GM19328 (cell line): Measurements from ENCODE around the gene PTPN21.

Experiments used
- ATAC-seq: cut with Tn5 transposase; IDR thresholded peaks from one replicate; pipeline ENCODE4 v1.9.1; 2021; ENCODE audit warnings: mild to moderate bottlenecking, moderate library complexity; ENCODE audit not compliant: unreplicated experiment

Gene PTPN21

GRCh38 chr14:88473791-88474190, 81.0 kb downstream of the PTPN21 start:
- no peak for ATAC-seq

GRCh38 chr14:88470542-88471440, 84.0 kb downstream of the PTPN21 start:
- ATAC-seq, result no peak

GRCh38 chr14:88468406-88468805, 86.4 kb downstream of the PTPN21 start:
- no peak for ATAC-seq

GRCh38 chr14:88463318-88463717, 91.5 kb downstream of the PTPN21 start:
- no peak for ATAC-seq

- ATAC-seq, result no peak
Measured at GRCh38 chr14:88454886-88455285, 99.9 kb downstream of the PTPN21 start.

- no peak for ATAC-seq
Measured at GRCh38 chr14:88452231-88452630, 102.6 kb downstream of the PTPN21 start.

- ATAC-seq, result no peak
Measured at GRCh38 chr14:88439088-88439487, 115.7 kb downstream of the PTPN21 start.

- no peak for ATAC-seq
Measured at GRCh38 chr14:88437658-88438057, 117.1 kb downstream of the PTPN21 start.

GRCh38 chr14:88430976-88431375, 123.8 kb downstream of the PTPN21 start:
- ATAC-seq, result no peak

- no peak for ATAC-seq
Measured at GRCh38 chr14:88426271-88426670, 128.5 kb downstream of the PTPN21 start.

GRCh38 chr14:88424573-88424972, 130.2 kb downstream of the PTPN21 start:
- ATAC-seq, result no peak

GRCh38 chr14:88422919-88423650, 131.7 kb downstream of the PTPN21 start:
- ATAC-seq, result no peak

- ATAC-seq, result no peak
Measured at GRCh38 chr14:88422047-88422446, 132.8 kb downstream of the PTPN21 start.

GRCh38 chr14:88421286-88421685, 133.5 kb downstream of the PTPN21 start:
- ATAC-seq, result no peak

- ATAC-seq, result no peak
Measured at GRCh38 chr14:88420187-88420586, 134.6 kb downstream of the PTPN21 start.

- no peak for ATAC-seq
Measured at GRCh38 chr14:88417594-88417993, 137.2 kb downstream of the PTPN21 start.
